Measurements from ENCODE around the gene GRAMD1B.
"Not testable (repeated sequence)": the region's sequence is repeated elsewhere in the genome, so short reads cannot be mapped to it uniquely, and the experiment has no call there.

GRAMD1B gene

GRCh38 chr11:123654566-123655081 lies 224.6 kb downstream of the GRAMD1B start, which contains the start of gene SCN3B:
Gene SCN3B, minus strand, starts transcription at chr11:123654624. Its CDS starts 823 bp downstream, at chr11:123653801.
- no peak for DNase-seq

GRCh38 chr11:123659311-123659710 lies 229.2 kb downstream of the GRAMD1B start:
- DNase-seq: no peak

GRCh38 chr11:123659965-123660364 lies 229.9 kb downstream of the GRAMD1B start:
- not testable (repeated sequence) for DNase-seq

GRCh38 chr11:123665306-123665705 lies 235.2 kb downstream of the GRAMD1B start:
- no peak for DNase-seq

GRCh38 chr11:123670081-123670480 lies 240.0 kb downstream of the GRAMD1B start:
- no peak for DNase-seq

GRCh38 chr11:123671534-123671933 lies 241.5 kb downstream of the GRAMD1B start:
- DNase-seq: no peak

- no peak for DNase-seq
Observed at GRCh38 chr11:123672568-123672967, 242.5 kb downstream of the GRAMD1B start.

GRCh38 chr11:123674297-123674696 lies 244.2 kb downstream of the GRAMD1B start:
- no peak for DNase-seq
